HG03469 (cell line): ENCODE measurements around the gene CD200R1L.
A peak's percentile ranks its signal among the peaks of the same experiment; 100 is the strongest.

Source experiments
- ATAC-seq: cut with Tn5 transposase; IDR thresholded peaks from one replicate; pipeline ENCODE4 v1.9.1; 2021; ENCODE audit warnings: mild to moderate bottlenecking, moderate library complexity, moderate number of reproducible peaks; ENCODE audit not compliant: unreplicated experiment

CD200R1L gene

DNA sequence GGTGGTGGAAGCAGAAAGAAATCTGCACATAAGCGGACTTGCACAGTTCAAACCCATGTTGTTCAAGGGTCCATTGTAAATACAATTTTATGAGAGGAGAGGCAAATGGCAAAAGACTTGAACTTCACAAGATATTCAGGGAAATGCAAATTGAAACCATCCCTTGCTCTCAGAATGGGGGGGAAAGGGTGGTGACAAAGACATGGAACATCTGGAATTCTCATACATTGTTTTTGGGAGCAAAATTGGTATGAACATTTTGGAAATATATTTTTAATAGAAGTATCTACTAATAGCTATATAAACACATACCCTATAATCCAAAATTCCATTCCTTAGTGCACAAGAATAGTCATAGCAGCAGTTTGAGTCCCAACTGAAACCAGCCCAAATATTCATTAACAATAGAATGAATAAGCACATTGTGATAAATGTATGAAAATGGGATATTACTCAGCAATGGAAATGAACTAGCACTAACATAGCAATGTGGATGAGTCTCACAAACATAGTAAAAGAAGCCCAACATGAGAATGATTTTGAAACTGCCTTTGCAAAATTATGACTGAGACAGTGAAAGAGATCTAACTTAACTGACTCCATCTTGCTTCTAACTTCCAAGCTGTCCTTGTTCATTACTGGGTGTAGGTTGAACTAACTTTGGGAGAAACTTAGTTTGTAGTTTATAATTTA is 77.2 kb downstream of the CD200R1L start:
- ATAC-seq, result no peak

DNA sequence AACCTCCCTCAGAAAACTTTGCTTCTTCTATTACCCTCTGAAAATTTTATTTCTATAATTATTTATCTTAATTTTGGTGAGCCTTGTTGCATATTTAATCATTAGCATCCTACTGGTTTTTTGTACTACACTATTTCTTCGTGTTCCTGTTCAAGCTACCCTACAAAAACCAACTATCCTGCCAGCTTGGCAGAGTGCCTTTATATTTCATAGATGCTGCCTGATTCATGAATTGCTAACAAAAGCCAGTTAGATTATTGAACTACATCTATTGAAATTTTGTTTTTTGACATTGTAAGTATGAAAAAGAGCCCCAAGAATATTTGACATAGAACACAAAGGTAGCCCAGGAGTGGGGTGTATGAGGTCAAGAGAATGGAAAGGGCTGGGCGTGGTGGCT is 78.9 kb downstream of the CD200R1L start:
- no peak for ATAC-seq

DNA sequence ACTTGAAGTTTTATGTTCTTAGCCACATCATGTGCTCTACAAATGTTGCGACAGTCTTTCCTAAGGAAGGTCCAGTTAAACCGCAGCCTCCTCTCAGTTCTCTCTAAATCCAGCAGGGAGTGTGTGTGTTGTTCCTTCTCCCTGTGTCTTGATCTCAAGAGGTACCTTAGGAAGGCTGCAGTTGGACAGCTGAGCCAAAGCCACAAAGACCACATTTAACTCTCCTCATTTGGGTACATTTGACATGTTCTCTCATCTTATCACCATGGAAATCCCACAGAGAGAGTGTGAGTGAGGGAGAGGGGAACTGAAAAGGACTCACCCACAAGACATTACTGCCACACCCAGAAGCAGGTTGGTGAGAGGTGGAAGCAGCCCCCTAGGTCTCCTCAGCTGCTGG is 79.5 kb downstream of the CD200R1L start:
- ATAC-seq, result peak; percentile 44
